Right atrium auricular region (tissue), 2 donors: Measurements from ENCODE around the gene TFPI. TPM values are rescaled to one million over a fixed set of nuclear protein-coding genes. Genes with fewer than 3 reads are reported as not detected.
A peak's percentile ranks its signal among the peaks of the same experiment; 100 is the strongest.

Source experiments
- DNase-seq: peaks from one replicate; pipeline ENCODE4 v3.0.0-alpha.2; 2019; ENCODE audit warnings: low spot score
- H3K27ac ChIP-seq, 2 donors: fragments of 200-600 bp; sonication (generic); 1 replicate in 1 of 2; 2 replicates in 1 of 2; pipeline ENCODE4 v1.5.1; 2016 to 2019
- H3K27me3 ChIP-seq, 2 donors: fragments of 200-600 bp; sonication (generic); one replicate each; pipeline versions ENCODE4 v1.5.1 to v1.6.0; 2017 to 2019
- H3K36me3 ChIP-seq: fragments of 200-600 bp; sonication (generic); one replicate; pipeline ENCODE4 v1.5.1; 2016
- H3K4me1 ChIP-seq, 2 donors: fragments of 200-600 bp; sonication (generic); one replicate each; pipeline versions ENCODE4 v1.5.1 to v1.6.0; 2017 to 2019
- H3K4me3 ChIP-seq, 2 donors: fragments of 200-600 bp; sonication (generic); 1 replicate in 1 of 2; 2 replicates in 1 of 2; pipeline ENCODE4 v1.5.1; 2017 to 2019; ENCODE audit warnings: mild to moderate bottlenecking in 1 of 2, moderate library complexity in 1 of 2
- H3K9me3 ChIP-seq, 2 donors: fragments of 200-600 bp; sonication (generic); one replicate each; pipeline ENCODE4 v1.5.1; 2019
- total RNA-seq, 2 donors: library from RNA; depleted of rRNA; stranded (reverse); fragments of >200 nt; gene quantifications; one replicate each; pipeline ENCODE4 v1.1.0, GENCODE V29; 2016
- TF ChIP-seq, protein P1 (sequence below), 2 donors: fragments of 200-600 bp; sonication (generic); IDR thresholded peaks; one replicate each; pipeline ENCODE4 v1.5.1; 2019; ENCODE audit warnings: antibody characterized with exemption in 2 of 2

Gene TFPI
- total RNA-seq, 2 donors from 2014 or later: 43.6 to 58.2 TPM

- no peaks in the 10 kb centered on the region for H3K9me3 ChIP-seq
- DNase-seq: no peak
- H3K4me1 ChIP-seq: peaks cover 0 to 14% of the 10 kb centered on the region in 2 donors
- TF ChIP-seq, protein P1, sequence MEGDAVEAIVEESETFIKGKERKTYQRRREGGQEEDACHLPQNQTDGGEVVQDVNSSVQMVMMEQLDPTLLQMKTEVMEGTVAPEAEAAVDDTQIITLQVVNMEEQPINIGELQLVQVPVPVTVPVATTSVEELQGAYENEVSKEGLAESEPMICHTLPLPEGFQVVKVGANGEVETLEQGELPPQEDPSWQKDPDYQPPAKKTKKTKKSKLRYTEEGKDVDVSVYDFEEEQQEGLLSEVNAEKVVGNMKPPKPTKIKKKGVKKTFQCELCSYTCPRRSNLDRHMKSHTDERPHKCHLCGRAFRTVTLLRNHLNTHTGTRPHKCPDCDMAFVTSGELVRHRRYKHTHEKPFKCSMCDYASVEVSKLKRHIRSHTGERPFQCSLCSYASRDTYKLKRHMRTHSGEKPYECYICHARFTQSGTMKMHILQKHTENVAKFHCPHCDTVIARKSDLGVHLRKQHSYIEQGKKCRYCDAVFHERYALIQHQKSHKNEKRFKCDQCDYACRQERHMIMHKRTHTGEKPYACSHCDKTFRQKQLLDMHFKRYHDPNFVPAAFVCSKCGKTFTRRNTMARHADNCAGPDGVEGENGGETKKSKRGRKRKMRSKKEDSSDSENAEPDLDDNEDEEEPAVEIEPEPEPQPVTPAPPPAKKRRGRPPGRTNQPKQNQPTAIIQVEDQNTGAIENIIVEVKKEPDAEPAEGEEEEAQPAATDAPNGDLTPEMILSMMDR (IDR thresholded peaks at IDR 0.05): no peak
- H3K36me3 ChIP-seq: no peaks in the 10 kb centered on the region
- H3K27me3 ChIP-seq: no peaks in the 10 kb centered on the region
- H3K27ac ChIP-seq: no peak overlapping the region
- H3K4me3 ChIP-seq: no peak overlapping the region
These were observed 119.9 kb downstream of the TFPI start for GRCh38 chr2:187434342-187434785.

GRCh38 chr2:187431911-187432310 lies 122.3 kb downstream of the TFPI start:
- H3K27me3 ChIP-seq: no peaks in the 10 kb centered on the region
- peaks cover 0 to 8% of the 10 kb centered on the region in 2 donors for H3K4me1 ChIP-seq
- H3K9me3 ChIP-seq: no peaks in the 10 kb centered on the region
- no peaks in the 10 kb centered on the region for H3K36me3 ChIP-seq
- no peak for DNase-seq
- H3K27ac ChIP-seq: no peak overlapping the region
- TF ChIP-seq, protein P1 (IDR thresholded peaks at IDR 0.05): no peak
- no peak overlapping the region for H3K4me3 ChIP-seq

- H3K36me3 ChIP-seq: no peaks in the 10 kb centered on the region
- TF ChIP-seq, protein P1 (IDR thresholded peaks at IDR 0.05): no peak
These were observed 124.2 kb downstream of the TFPI start for GRCh38 chr2:187429989-187430388.

GRCh38 chr2:187424146-187424545 lies 130.1 kb downstream of the TFPI start:
- DNase-seq: no peak
- peaks cover 0 to 16% of the 10 kb centered on the region in 2 donors for H3K4me1 ChIP-seq
- TF ChIP-seq, protein P1 (IDR thresholded peaks at IDR 0.05): no peak
- no peaks in the 10 kb centered on the region for H3K9me3 ChIP-seq
- H3K36me3 ChIP-seq: no peaks in the 10 kb centered on the region
- H3K27me3 ChIP-seq: no peaks in the 10 kb centered on the region
- no peak overlapping the region for H3K4me3 ChIP-seq
- H3K27ac ChIP-seq: no peak overlapping the region

More at GRCh38 chr2:187429989-187430388, 124.2 kb downstream of the TFPI start:
- no peak for DNase-seq
- Histone ChIP-seq H3K4me3 (no peak overlapping the region), H3K27ac (peak overlapping the region; percentile 15 to 52), H3K4me1 (peaks cover 0 to 8% of the 10 kb centered on the region in 2 donors), H3K9me3 (no peaks in the 10 kb centered on the region), H3K27me3 (no peaks in the 10 kb centered on the region)

- Histone ChIP-seq H3K36me3 (no peaks in the 10 kb centered on the region), H3K4me3 (no peak overlapping the region), H3K4me1 (peaks cover 0 to 15% of the 10 kb centered on the region in 2 donors), H3K27ac (no peak overlapping the region), H3K27me3 (no peaks in the 10 kb centered on the region), H3K9me3 (no peaks in the 10 kb centered on the region)
- DNase-seq: no peak
- TF ChIP-seq, protein P1 (IDR thresholded peaks at IDR 0.05): no peak
These were observed 132.0 kb downstream of the TFPI start for GRCh38 chr2:187422282-187422681.

DNA sequence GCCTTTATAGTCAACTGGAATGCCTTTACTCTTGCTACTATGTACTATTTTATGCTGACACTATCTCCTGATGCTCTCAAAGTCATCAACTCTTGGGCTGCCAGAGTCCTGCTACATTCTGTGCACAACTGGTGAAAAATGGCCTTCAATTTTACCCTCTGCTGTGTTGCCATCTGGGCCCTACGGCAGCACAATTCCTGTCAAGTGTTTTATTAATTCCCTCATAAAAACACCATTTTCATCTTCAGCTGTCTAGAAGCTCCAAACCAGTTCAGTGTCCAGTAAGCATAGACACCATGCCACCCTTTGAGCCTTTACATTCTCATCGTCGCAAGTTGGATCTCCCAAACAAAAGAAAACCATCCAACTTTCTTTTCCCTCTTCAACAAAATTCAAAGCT lies 132.7 kb downstream of the TFPI start:
- DNase-seq: no peak
- Histone ChIP-seq H3K27me3 (no peaks in the 10 kb centered on the region), H3K4me3 (no peak overlapping the region), H3K9me3 (no peaks in the 10 kb centered on the region), H3K36me3 (no peaks in the 10 kb centered on the region), H3K4me1 (peaks cover 0 to 15% of the 10 kb centered on the region in 2 donors), H3K27ac (no peak overlapping the region)
- TF ChIP-seq, protein P1 (IDR thresholded peaks at IDR 0.05): no peak
